Peyer's patch (tissue), 4 donors: ENCODE measurements around the gene MRPS5.

Experiments used
- CTCF ChIP-seq, 6 experiments: fragments of 450-650 bp in 4 of 6; fragments of 200-600 bp in 2 of 6; sonication (generic) in 1 of 6; IDR thresholded peaks; one replicate each; pipeline ENCODE4 v1.5.1; 2017 to 2019; ENCODE audit warnings: antibody characterized with exemption in 6 of 6, mild to moderate bottlenecking in 3 of 6, moderate library complexity in 1 of 6
- POLR2A ChIP-seq, 2 donors: fragments of 450-650 bp; IDR thresholded peaks; one replicate each; pipeline ENCODE4 v1.5.1; 2017; ENCODE audit warnings: antibody characterized with exemption in 2 of 2, mild to moderate bottlenecking in 2 of 2, moderate library complexity in 2 of 2

- TF ChIP-seq POLR2A (IDR thresholded peaks at IDR 0.05) (no peak), CTCF (IDR thresholded peaks at IDR 0.05) (no peak)
These were observed 68.1 kb downstream of the MRPS5 start for GRCh38 chr2:95053543-95053942.
